A673 (cell line): ENCODE results near the gene CARMIL1. TPM values are rescaled to one million over a fixed set of nuclear protein-coding genes. Genes with fewer than 3 reads are reported as not detected.

ENCODE experiments used
- BruUV-seq: library from RNA; stranded (reverse); fragments of 400-500 nt; replicated peaks from 2 replicates; lab custom pipeline; 2021; lab: Mats Ljungman, UMichigan
- CTCF ChIA-PET: fragments of 300-600 bp; sonication (Branson Sonifier 250); formaldehyde crosslinking; loops from one replicate; lab custom pipeline; 2022; ENCODE audit warnings: antibody characterized with exemption; lab: Charles Lee
- POLR2A ChIA-PET: fragments of 300-600 bp; sonication (Branson Sonifier 250); formaldehyde crosslinking; loops from one replicate; lab custom pipeline; 2022; ENCODE audit warnings: antibody characterized with exemption; ENCODE audit not compliant: low non-redundant PET; lab: Charles Lee
- DNase-seq: peaks from one replicate; pipeline ENCODE4 v3.0.0-alpha.2; 2015; ENCODE audit warnings: low spot score
- H3K27ac ChIP-seq: fragments of 200-600 bp; sonication (generic); 2 replicates; pipeline ENCODE4 v1.5.1; 2016; ENCODE audit warnings: mixed run types, low read depth, mild to moderate bottlenecking, mixed read lengths, antibody characterized with exemption, low read length; ENCODE audit not compliant: poor library complexity, severe bottlenecking
- H3K27me3 ChIP-seq: fragments of 200-600 bp; sonication (generic); replicated peaks from 2 replicates; pipeline ENCODE4 v1.6.1; 2017; ENCODE audit warnings: mixed run types, low read depth, mild to moderate bottlenecking, mixed read lengths, antibody characterized with exemption, low read length; ENCODE audit not compliant: insufficient read depth, poor library complexity
- H3K36me3 ChIP-seq: fragments of 200-600 bp; sonication (generic); 2 replicates; pipeline ENCODE4 v1.6.1; 2016; ENCODE audit warnings: mixed run types, mild to moderate bottlenecking, mixed read lengths, antibody characterized with exemption, low read length; ENCODE audit not compliant: insufficient read depth, poor library complexity, severe bottlenecking
- H3K4me1 ChIP-seq: fragments of 200-600 bp; sonication (generic); 2 replicates; pipeline ENCODE4 v1.6.1; 2017; ENCODE audit warnings: mixed run types, mild to moderate bottlenecking, mixed read lengths, antibody characterized with exemption, low read length; ENCODE audit not compliant: insufficient read depth, poor library complexity, severe bottlenecking
- H3K4me3 ChIP-seq: fragments of 200-600 bp; sonication (generic); 2 replicates; pipeline ENCODE4 v1.5.1; 2016; ENCODE audit warnings: low read depth, mixed run types, mild to moderate bottlenecking, mixed read lengths, low read length; ENCODE audit not compliant: poor library complexity, severe bottlenecking
- H3K9me3 ChIP-seq: fragments of 200-600 bp; sonication (generic); 2 replicates; pipeline ENCODE4 v1.6.1; 2016; ENCODE audit warnings: mixed run types, low read depth, mild to moderate bottlenecking, mixed read lengths, antibody characterized with exemption, low read length; ENCODE audit not compliant: poor library complexity, severe bottlenecking
- EZH2 ChIP-seq: fragments of 200-600 bp; sonication (generic); IDR thresholded peaks from 2 replicates; pipeline ENCODE4 v1.6.1; 2017; ENCODE audit warnings: borderline replicate concordance, low read depth, mild to moderate bottlenecking, mixed read lengths, antibody characterized with exemption, low read length; ENCODE audit not compliant: poor library complexity, severe bottlenecking
- intact Hi-C: fragments of 100-400 bp; cut with micrococcal nuclease; formaldehyde crosslinking; loops from one replicate; pipeline ENCODE4 v1.10.0; 2022; ENCODE audit not compliant: unreplicated experiment
- total RNA-seq: library from RNA; stranded (reverse); gene quantifications from 2 replicates; pipeline ENCODE4 v1.2.3, GENCODE V29; 2021
- TF ChIP-seq, protein P1 (sequence below): fragments of 300-800, 200-600 bp; sonication (generic); conservative IDR thresholded peaks from 2 replicates; pipeline ENCODE4 v1.5.1; 2017; ENCODE audit warnings: low read depth, mild to moderate bottlenecking, antibody characterized with exemption, low read length, moderate library complexity, mixed read lengths

CARMIL1 gene
- total RNA-seq, 1 experiment from 2014 or later: 7.2 TPM

GRCh38 chr6:25490018-25490801, 211.0 kb downstream of the CARMIL1 start:
- BruUV-seq: no TSS peak
- intact Hi-C loops: loop anchor here (1.0 to 5.0 kb wide), 2 partner anchors 112 to 211 kb away; partner anchors contain the start of gene CARMIL1
- Histone ChIP-seq H3K9me3 (no peaks in the 10 kb centered on the region), H3K4me1 (peaks cover 15% of the 10 kb centered on the region), H3K4me3 (no peak overlapping the region), H3K27me3 (no peaks in the 10 kb centered on the region), H3K27ac (no peak overlapping the region), H3K36me3 (no peaks in the 10 kb centered on the region)
- POLR2A ChIA-PET: no interaction called here
- no peak for TF ChIP-seq EZH2
- TF ChIP-seq, protein P1, sequence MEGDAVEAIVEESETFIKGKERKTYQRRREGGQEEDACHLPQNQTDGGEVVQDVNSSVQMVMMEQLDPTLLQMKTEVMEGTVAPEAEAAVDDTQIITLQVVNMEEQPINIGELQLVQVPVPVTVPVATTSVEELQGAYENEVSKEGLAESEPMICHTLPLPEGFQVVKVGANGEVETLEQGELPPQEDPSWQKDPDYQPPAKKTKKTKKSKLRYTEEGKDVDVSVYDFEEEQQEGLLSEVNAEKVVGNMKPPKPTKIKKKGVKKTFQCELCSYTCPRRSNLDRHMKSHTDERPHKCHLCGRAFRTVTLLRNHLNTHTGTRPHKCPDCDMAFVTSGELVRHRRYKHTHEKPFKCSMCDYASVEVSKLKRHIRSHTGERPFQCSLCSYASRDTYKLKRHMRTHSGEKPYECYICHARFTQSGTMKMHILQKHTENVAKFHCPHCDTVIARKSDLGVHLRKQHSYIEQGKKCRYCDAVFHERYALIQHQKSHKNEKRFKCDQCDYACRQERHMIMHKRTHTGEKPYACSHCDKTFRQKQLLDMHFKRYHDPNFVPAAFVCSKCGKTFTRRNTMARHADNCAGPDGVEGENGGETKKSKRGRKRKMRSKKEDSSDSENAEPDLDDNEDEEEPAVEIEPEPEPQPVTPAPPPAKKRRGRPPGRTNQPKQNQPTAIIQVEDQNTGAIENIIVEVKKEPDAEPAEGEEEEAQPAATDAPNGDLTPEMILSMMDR: peak; percentile 90
- CTCF ChIA-PET: interaction anchor here (0.5 to 2.4 kb wide), 10 partner anchors 22 to 429 kb away, joined by 3 to 41 read pairs (median 3); partner anchors contain the start of gene CARMIL1
- peak; percentile 89 for DNase-seq

GRCh38 chr6:25492951-25493350, 213.8 kb downstream of the CARMIL1 start:
- BruUV-seq: no TSS peak
- Histone ChIP-seq H3K4me1 (no peaks in the 10 kb centered on the region), H3K4me3 (no peak overlapping the region), H3K27me3 (no peaks in the 10 kb centered on the region), H3K36me3 (no peaks in the 10 kb centered on the region), H3K27ac (no peak overlapping the region), H3K9me3 (no peaks in the 10 kb centered on the region)
- TF ChIP-seq EZH2: no peak
- TF ChIP-seq, protein P1: no peak
- intact Hi-C loops: loop anchor here (5.0 kb wide), 1 partner anchor 109 kb away; no protein-coding TSS in a partner anchor
- DNase-seq: no peak
- POLR2A ChIA-PET: no interaction called here
- CTCF ChIA-PET: no interaction called here

GRCh38 chr6:25494469-25494868, 215.3 kb downstream of the CARMIL1 start:
- TF ChIP-seq EZH2: no peak
- TF ChIP-seq, protein P1: no peak
- H3K36me3 ChIP-seq: no peaks in the 10 kb centered on the region
- H3K4me3 ChIP-seq: no peak overlapping the region
- DNase-seq: no peak
- BruUV-seq: no TSS peak
- H3K9me3 ChIP-seq: no peaks in the 10 kb centered on the region
- H3K27me3 ChIP-seq: no peaks in the 10 kb centered on the region
- H3K4me1 ChIP-seq: no peaks in the 10 kb centered on the region
- intact Hi-C loops: loop anchor here (5.0 kb wide), 1 partner anchor 108 kb away; no protein-coding TSS in a partner anchor
- ChIA-PET POLR2A (no interaction called here), CTCF (no interaction called here)
- H3K27ac ChIP-seq: no peak overlapping the region
